GM19467 (cell line): Measurements from ENCODE around the gene RCCD1.
"Not testable (repeated sequence)": the region's sequence is repeated elsewhere in the genome, so short reads cannot be mapped to it uniquely, and the experiment has no call there.

ENCODE experiments used
- ATAC-seq: cut with Tn5 transposase; IDR thresholded peaks from one replicate; pipeline ENCODE4 v1.9.1; 2021; ENCODE audit warnings: mild to moderate bottlenecking, moderate library complexity; ENCODE audit not compliant: unreplicated experiment

RCCD1 gene, protein sequence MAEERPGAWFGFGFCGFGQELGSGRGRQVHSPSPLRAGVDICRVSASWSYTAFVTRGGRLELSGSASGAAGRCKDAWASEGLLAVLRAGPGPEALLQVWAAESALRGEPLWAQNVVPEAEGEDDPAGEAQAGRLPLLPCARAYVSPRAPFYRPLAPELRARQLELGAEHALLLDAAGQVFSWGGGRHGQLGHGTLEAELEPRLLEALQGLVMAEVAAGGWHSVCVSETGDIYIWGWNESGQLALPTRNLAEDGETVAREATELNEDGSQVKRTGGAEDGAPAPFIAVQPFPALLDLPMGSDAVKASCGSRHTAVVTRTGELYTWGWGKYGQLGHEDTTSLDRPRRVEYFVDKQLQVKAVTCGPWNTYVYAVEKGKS

DNA sequence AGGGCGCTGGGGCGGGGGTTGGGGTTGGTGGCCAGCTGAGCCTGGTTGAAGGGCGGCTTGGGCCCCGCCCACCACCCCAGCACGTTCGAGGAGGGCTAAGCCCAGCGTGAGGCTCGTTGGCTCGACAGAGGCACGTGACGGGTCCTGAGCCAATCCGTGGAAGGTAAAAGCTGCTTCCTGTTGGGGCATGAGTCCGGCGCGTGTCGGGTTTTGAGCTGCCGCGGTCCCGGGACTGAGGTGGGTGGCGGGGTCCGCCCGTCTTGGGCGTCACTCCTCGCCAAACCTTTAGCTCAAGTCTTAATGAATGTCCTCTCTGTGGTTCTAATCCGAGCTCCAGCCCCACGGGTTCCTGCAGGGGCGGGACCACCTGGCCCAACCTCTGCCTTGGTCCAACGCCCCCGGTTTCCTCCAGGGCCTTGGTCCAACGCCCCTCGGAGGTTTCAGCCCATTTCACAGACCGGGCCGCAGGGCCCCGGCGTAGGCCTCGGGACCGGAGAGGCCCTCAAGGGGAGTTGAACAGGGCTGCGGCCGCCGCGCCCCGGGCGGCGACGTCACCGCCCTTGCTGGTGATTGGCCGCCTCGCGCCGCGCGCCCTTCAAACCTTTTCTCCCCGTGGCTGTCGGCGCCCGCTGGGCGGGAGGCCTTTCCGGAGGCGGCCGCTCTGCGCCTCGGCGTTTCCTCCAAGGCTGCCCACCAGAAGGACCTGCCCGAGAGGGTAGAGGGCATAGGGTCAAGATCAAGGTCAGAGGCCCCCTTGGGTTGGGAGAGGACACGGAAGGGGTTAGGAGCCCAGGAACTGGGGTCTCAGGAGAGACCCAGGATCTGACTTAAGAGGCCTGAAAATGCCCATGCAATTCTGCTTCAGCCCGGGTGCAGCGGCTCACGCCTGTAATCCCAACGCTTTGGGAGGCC is at the start of gene RCCD1:
TSS of gene RCCD1 (plus strand) at position 173 of the 912 bp plus-strand sequence. CDS start 1,851 bp downstream, outside the sequence.
- peak; percentile 89 for ATAC-seq

DNA sequence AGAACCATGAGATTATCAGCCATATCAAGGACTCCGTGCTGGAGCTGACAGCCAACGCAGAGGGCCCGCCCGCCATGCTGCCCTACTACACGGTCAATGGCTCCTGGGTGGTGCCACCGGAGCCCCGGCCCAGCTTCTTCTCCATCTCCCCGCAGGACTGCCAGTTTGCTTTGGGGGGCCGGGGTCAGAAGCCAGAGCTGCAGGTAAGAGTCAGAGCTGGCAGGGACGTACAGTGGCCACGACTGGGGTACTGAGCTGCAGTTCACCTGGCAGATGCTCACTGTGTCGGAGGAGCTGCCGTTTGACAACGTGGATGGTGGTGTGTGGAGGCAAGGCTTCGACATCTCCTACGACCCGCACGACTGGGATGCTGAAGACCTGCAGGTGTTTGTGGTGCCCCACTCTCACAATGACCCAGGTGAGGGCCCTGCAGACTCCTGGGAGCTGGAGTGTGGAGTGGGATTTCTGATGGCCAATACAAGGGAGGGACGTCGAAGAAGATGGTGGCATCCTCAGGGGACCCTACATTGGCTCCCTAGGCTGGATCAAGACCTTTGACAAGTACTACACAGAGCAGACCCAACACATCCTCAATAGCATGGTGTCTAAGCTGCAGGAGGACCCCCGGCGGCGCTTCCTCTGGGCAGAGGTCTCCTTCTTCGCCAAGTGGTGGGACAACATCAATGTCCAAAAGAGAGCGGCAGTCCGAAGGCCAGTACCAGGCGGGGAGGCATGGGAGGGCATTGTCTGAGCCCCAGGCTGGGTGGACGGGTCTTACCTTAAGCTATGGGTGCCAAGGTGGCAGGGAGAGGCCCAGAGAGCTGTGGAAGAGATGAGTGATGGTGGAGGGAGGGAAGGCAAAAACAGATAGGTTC is 49.1 kb upstream of the RCCD1 start:
- no peak for ATAC-seq

DNA sequence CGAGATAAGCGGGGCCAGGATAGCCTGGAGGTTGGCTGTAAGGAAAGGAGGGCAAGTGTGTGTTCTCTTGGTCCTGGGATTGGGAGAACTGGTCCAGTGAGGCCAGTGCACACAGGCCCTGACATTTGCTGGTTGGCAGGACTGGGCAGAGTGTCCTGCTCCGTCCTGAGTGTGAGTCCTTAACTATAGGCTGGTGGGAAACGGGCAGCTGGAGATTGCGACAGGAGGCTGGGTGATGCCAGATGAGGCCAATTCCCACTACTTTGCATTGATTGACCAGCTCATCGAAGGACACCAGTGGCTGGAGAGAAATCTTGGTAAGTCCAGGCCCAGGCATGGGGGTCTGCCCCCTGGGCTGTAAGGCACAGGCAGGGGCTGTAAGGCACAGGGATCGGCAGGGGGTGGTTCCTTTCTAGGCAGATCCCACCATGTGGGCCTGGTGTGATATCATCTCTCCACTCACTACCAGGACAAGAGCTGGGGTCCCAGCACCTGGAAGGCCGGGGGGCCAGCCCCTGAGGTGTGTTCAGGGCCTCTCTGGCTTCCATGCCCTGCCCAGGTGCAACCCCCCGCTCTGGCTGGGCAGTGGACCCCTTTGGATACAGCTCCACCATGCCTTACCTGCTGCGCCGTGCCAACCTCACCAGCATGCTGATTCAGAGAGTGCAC is 48.4 kb upstream of the RCCD1 start:
- no peak for ATAC-seq

DNA sequence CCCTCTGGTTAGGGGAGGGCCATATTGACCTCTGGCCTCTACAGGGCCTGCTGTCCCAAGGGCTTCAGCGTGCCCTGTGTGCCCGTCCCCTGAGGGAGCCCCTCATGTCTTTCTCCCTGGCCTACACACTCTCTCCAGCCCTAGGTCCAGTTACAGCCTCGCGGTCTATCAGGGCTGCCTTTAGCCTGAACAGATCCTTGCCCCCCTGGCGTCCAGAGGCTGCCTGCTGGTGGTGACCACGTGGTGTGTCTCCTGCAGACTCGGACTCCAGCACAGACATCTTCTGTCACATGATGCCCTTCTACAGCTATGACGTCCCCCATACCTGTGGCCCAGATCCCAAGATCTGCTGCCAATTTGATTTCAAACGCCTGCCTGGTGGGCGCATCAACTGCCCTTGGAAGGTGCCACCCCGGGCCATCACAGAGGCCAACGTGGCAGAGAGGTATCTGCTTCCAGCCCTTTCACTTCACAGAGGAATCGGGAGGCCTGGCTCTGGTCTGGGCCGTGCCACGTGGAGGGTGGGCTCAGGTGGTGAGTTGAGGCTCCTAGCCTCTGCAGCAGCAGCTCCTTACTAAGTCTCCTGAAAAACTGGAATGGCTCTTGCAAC is 47.5 kb upstream of the RCCD1 start:
- no peak for ATAC-seq

DNA sequence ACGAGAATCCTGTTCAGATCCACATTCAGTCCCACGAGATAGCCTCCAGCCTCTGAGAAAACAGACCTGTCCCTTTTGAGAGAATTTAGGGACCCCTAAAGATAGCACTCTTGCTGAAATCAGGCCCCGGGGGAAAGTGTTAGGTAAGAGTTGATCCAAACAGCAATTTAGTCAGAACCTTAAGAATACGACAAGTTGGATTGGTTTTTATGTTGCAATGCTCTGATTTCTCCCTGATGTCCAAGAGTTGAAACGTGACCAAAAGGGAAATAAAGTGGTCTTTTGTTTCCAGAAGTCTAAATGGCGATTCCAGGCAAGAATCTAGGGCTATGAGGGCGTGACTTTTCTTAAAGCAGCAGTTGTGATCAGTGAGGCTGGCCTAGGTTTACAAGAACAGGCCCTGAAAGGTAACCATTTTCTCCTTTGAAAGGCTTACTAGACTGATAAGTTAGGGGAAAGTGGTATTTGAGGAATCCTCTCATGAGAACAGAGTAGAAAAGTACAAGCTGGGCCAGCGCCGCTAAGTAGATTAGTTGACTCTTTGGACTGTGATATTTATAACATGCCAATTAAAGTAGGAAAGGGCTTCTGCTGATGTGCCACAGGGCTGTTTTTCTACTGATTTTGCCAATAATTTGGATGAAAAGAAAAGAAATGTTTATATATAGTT is 46.7 kb upstream of the RCCD1 start:
- no peak for ATAC-seq

DNA sequence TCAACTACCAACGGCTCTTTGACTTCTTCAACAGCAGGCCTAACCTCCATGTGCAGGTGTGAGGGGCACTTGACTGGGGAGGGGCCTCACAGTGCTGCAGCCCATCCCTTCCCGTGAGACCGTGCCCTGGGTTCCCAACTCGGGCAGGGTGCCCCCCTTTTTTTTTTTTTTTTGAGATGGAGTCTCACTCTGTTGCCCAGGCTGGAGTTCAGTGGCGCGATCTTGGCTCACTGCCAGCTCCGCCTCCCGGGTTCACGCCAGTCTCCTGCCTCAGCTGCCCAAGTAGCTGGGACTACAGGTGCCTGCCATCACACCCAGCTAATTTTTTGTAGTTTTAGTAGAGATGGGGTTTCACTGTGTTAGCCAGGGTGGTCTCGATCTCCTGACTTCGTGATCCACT is 45.2 kb upstream of the RCCD1 start:
- not testable (repeated sequence) for ATAC-seq

DNA sequence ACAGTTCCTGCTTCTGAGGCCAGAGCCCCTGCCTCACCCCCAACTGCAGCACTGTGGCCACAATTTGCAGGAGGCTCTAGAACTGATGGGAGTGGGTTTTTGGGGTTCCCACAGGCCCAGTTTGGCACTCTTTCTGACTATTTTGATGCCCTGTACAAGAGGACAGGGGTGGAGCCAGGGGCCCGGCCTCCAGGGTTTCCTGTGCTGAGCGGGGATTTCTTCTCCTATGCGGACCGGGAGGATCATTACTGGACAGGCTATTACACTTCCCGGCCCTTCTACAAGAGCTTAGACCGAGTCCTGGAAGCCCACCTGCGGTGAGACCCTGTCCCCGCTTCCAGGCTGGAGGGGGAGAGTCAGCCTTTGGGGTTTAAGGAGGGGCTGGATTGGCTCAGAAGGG is 44.7 kb upstream of the RCCD1 start:
- ATAC-seq, result no peak

DNA sequence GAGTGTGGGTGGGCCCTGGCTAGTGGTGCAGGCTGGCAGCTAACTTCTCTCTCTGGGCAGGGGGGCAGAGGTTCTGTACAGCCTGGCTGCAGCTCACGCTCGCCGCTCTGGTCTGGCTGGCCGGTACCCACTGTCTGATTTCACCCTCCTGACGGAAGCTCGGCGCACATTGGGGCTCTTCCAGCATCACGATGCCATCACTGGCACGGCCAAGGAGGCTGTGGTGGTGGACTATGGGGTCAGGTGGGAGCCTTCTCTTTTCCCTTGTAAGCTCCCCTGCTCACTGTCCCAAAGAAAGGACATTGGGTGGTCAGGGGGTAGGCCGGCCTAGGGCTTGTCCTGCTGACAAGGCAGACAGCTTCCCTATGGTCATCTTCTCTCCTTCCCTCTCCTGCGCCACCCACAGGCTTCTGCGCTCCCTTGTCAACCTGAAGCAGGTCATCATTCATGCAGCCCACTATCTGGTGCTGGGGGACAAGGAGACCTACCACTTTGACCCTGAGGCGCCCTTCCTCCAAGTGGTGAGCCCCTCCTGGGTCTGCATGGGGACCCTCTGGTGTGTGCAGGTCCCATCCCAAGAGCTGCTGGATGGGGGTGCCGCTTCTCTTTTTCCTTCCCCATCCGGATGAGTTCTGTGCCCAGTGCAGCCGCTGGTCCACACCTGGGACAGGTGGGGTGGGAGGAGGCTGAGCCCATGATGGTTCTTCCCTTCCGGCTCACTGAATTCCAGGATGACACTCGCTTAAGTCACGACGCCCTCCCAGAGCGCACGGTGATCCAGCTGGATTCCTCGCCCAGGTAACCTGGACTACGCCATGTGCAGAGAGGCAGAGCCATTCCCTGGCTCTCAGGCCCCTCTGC is 44.0 kb upstream of the RCCD1 start:
- no peak for ATAC-seq

DNA sequence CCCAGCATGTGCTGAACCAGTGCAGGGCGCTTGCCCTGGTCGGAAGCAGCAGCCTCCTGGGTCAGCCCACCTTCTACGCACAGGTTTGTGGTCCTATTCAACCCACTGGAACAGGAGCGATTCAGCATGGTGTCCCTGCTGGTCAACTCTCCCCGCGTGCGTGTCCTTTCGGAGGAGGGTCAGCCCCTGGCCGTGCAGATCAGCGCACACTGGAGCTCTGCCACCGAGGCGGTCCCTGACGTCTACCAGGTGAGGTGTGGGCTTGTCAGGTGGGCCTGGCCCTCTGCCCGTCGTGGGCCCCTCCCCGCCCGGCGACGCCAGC is 43.4 kb upstream of the RCCD1 start:
- ATAC-seq, result no peak

DNA sequence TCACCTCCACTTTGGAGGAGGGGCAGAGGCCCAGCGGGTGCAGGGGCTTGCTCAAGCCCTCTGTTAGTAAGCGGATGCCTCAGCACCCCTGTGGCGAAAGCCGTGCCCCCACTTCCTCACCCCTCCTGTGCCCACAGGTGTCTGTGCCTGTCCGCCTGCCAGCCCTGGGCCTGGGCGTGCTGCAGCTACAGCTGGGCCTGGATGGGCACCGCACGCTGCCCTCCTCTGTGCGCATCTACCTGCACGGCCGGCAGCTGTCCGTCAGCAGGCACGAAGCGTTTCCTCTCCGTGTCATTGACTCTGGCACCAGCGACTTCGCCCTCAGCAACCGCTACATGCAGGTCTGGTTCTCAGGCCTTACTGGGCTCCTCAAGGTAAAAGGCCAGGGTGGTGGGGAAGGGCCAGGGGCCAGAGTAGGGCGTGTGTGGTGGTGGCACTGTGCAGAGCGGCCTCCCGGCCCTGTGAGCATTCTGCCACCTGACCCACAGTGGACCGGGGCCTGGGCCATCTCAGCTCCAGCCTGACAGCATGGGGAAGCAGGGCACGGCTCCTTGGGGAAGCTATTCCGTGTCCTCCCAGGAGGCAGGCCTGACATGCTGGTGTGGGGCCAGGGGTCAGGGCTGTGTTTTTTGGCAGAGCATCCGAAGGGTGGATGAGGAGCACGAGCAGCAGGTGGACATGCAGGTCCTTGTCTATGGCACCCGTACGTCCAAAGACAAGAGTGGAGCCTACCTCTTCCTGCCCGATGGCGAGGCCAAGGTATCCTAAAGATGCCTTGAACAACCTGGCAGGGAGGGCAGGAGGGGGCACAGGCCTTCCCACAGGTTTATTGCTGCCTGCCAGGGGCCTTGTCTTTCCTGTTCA is 42.5 kb upstream of the RCCD1 start:
- ATAC-seq, result no peak

DNA sequence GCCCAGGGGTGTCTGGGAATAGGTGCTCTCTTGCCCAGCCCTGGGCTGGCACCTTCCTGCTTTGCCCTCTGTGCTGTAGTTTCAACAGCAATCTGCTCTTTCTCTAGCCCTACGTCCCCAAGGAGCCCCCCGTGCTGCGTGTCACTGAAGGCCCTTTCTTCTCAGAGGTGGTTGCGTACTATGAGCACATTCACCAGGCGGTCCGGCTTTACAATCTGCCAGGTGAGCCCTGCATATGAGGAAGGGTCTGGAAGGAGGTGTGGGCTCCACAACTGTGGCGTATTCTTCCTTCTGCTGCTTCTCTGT is 42.0 kb upstream of the RCCD1 start:
- no peak for ATAC-seq

DNA sequence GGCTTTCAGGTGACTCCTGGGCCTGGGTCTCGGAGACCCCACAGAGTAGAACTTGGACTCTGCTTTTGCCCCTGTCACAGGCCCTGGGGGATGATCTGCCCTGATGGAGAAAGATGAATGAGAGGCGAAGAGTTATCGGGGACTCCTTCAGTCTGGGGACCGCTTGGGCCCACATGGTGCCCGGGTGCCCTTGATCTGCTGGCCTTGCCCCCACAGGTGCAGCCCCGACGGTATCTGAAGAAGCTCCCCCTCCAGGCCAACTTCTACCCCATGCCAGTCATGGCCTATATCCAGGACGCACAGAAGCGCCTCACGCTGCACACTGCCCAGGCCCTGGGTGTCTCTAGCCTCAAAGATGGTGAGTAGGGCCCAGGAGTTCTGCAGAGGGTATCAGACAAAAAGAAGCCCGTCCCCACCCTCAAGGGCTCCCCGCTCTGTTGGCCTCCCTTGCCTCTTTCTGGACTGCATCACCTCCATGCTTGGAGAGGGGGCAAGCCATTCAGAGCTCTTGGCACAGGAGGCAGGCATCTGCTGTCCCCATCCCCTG is 41.2 kb upstream of the RCCD1 start:
- no peak for ATAC-seq

DNA sequence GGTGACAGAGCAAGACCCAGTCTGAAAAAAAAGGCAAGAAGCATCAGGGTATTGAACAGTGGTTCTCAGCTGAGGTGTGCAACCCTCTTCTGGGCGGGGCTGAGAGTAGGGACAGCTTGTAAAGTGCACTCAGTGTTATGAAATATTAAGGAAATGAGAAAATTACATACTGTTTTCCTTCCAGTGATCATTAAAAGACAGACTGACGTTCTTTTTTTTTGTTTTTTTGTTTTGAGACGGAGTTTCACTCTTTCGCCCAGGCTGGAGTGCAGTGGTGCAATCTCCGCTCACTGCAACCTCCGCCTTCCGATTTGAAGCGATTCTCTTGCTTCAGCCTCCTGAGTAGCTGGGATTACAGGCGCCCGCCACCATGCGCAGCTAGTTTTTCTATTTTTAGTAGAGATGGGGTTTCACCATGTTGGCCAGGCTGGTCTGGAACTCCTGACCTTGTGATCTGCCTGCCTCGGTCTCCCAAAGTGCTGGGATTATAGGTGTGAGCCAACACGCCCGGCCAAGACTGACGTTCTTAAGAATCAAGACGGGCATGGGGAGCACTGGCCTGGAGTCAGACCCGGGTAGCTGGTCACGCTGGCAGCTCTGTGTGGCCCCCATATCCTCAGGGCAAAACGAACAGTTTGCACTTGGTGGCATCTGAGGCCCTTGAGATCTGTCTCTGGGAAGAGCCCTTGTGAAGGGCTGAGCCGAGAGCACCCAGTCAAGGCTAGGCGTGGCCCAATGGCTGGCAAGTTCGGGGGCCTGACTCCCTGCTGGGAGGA is 40.2 kb upstream of the RCCD1 start:
- ATAC-seq, result no peak

DNA sequence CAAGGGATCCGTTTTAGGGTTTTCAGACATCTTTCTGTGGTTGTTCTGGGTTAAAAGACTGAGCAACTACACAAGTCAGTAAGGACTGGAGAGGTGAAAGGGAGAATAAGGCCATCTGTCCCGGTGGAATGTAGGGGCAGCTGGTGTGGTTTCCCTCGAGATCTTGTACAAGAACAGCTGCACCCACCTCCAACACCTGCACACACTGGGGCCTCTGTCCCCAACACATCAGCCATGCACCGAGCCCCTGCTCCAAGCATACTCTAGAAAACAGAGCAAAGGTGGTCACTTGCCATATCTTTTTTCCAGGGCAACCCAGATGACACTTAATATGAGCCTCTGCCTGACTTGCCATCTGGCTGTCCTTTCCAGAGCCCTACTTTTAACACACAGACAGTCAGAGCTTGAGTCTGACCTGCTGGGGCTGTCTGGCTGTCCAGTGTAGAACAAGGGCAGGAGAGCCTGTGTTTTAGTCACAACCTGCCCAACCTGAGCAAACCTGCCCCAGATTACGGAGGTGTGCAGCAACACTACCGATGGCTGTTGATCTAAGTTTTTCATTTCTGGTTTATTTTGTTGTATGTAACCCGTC is 39.4 kb upstream of the RCCD1 start:
- ATAC-seq, result no peak

DNA sequence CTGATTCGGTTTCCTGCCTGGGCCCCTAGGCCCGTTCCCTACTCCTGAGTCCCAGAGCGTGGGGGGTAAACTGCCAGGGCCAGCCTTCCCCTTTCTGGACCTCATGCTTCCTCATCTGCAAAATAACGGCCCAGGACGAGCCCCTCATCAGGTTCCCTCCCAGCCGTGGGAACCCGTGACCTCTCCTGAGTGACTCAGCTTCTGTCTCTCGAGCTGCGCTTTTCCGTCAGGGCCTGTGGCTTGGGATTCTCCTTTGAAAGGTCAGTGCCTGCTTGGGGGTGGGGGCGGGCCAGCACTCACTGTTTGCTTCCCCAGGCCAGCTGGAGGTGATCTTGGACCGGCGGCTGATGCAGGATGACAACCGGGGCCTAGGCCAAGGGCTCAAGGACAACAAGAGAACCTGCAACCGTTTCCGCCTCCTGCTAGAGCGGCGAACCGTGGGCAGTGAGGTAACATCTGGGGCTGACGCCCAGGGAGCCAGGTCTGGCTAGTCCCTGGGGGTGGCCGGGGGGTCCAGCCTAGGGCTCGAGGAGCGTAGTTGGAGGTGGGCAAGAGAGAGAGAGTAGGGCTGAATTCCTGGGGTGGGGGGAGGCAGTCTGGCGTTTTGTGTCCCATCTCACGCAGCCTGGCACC is 38.8 kb upstream of the RCCD1 start:
- ATAC-seq, result no peak

DNA sequence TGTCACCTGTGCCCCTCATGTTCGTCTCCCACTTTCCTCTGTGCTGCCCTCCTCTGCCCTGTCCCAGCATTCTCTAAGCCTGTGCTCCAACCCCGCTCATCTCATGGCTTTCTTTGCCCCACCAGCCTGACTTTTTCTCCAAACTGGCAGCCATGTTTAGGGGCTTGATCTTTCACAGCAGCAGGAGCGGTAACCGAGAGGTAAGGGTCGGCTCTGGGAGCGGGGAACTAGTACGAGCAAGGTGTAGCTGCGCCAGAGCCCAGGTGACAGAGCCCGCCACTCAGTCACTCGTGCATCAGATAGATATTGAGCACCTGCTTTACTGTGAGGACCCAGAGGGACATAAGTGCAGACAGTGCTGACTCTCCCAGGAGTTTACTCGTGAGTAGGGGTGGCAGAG is 38.2 kb upstream of the RCCD1 start:
- no peak for ATAC-seq
